B cell (primary cell): Measurements from ENCODE around the gene RASA3. TPM values are rescaled to one million over a fixed set of nuclear protein-coding genes. Genes with fewer than 3 reads are reported as not detected.
"Not testable (repeated sequence)": the region's sequence is repeated elsewhere in the genome, so short reads cannot be mapped to it uniquely, and the experiment has no call there.

Experiments
- ATAC-seq: fragments of 200-7000 bp; cut with Tn5 transposase; one replicate; pipeline ENCODE4 v1.10.0; 2021; ENCODE audit warnings: low read depth, mild to moderate bottlenecking, moderate number of reproducible peaks, moderate library complexity
- CTCF ChIA-PET: fragments of 350-600 bp; sonication (Branson Sonifier 250); formaldehyde crosslinking; loops from one replicate; lab custom pipeline; 2021; ENCODE audit warnings: antibody characterized with exemption, inconsistent platforms; lab: Charles Lee
- POLR2A ChIA-PET: fragments of 350-600 bp; sonication (Branson Sonifier 250); formaldehyde crosslinking; loops from one replicate; lab custom pipeline; 2021; ENCODE audit warnings: antibody characterized with exemption; lab: Charles Lee
- DNase-seq: peaks from one replicate; pipeline ENCODE4 v3.0.0; 2013
- H2AFZ ChIP-seq: 2 replicates; pipeline ENCODE4 v1.6.1; 2012; ENCODE audit warnings: mild to moderate bottlenecking, low read depth, low read length; ENCODE audit not compliant: insufficient read depth, poor library complexity, severe bottlenecking
- H3K27ac ChIP-seq, 2 donors: 1 replicate in 1 of 2; 2 replicates in 1 of 2; pipeline ENCODE4 v1.5.1; 2012 to 2013; ENCODE audit warnings: low read length in 2 of 2, mild to moderate bottlenecking in 2 of 2, moderate library complexity in 1 of 2
- H3K27me3 ChIP-seq, 4 experiments: fragments of 200-600 bp in 1 of 4; sonication (generic) in 1 of 4; replicated peaks in 1 of 4; 1 replicate in 2 of 4; 2 replicates in 2 of 4; pipeline versions ENCODE4 v1.6.1 to v1.7.0; 2013 to 2016; ENCODE audit warnings: low read length in 3 of 4, mild to moderate bottlenecking in 2 of 4, mixed read lengths in 1 of 4, moderate library complexity in 1 of 4; ENCODE audit not compliant: insufficient read depth in 4 of 4, control insufficient read depth in 3 of 4; ENCODE audit errors: control extremely low read depth in 1 of 4
- H3K36me3 ChIP-seq, 2 experiments: replicated peaks in 1 of 2; 1 replicate in 1 of 2; 2 replicates in 1 of 2; pipeline versions ENCODE4 v1.6.1 to v1.7.1; 2013; ENCODE audit warnings: low read length in 1 of 2; ENCODE audit not compliant: insufficient read depth in 2 of 2, control insufficient read depth in 1 of 2; ENCODE audit errors: control extremely low read depth in 1 of 2, extremely low read depth in 1 of 2
- H3K4me1 ChIP-seq, 2 donors: fragments of 200-600 bp in 1 of 2; sonication (generic) in 1 of 2; 1 replicate in 1 of 2; 2 replicates in 1 of 2; pipeline versions ENCODE4 v1.5.1 to v1.6.1; 2013 to 2017; ENCODE audit warnings: low read length in 2 of 2; ENCODE audit not compliant: control insufficient read depth in 2 of 2, insufficient read depth in 2 of 2
- H3K4me2 ChIP-seq: replicated peaks from 2 replicates; pipeline ENCODE3; 2012; ENCODE audit warnings: mild to moderate bottlenecking, low read depth, low read length; ENCODE audit not compliant: poor library complexity, severe bottlenecking
- H3K4me3 ChIP-seq, 5 experiments: fragments of 200-600 bp in 1 of 5; sonication (generic) in 1 of 5; 1 replicate in 3 of 5; 2 replicates in 2 of 5; pipeline versions ENCODE4 v1.5.1 to v1.7.0; 2011 to 2016; ENCODE audit warnings: low read length in 4 of 5, mild to moderate bottlenecking in 4 of 5, low read depth in 2 of 5, control low read depth in 1 of 5, moderate library complexity in 1 of 5; ENCODE audit not compliant: insufficient read depth in 1 of 5; ENCODE audit errors: control extremely low read depth in 1 of 5, extremely low read depth in 1 of 5
- H3K79me2 ChIP-seq: fragments of 200-600 bp; sonication (generic); one replicate; pipeline ENCODE4 v1.6.0; 2016; ENCODE audit warnings: low read length; ENCODE audit not compliant: control insufficient read depth, insufficient read depth
- H3K9ac ChIP-seq: fragments of 200-600 bp; sonication (generic); 2 replicates; pipeline ENCODE4 v1.6.1; 2017; ENCODE audit warnings: mild to moderate bottlenecking, low read length, moderate library complexity
- H3K9me3 ChIP-seq, 3 donors: one replicate each; pipeline versions ENCODE4 v1.6.1 to v1.7.1; 2013; ENCODE audit warnings: low read length in 2 of 3; ENCODE audit not compliant: control insufficient read depth in 2 of 3, insufficient read depth in 1 of 3; ENCODE audit errors: control extremely low read depth in 1 of 3
- H4K20me1 ChIP-seq: 2 replicates; pipeline ENCODE4 v1.6.0; 2012; ENCODE audit warnings: mild to moderate bottlenecking, low read length; ENCODE audit not compliant: insufficient read depth, control insufficient read depth, poor library complexity, severe bottlenecking
- H3K27ac Mint-ChIP-seq: one replicate; pipeline ENCODE4 v1.8.0; 2021; ENCODE audit warnings: mixed read lengths
- H3K27me3 Mint-ChIP-seq: one replicate; pipeline ENCODE4 v1.8.0; 2021; ENCODE audit warnings: mixed read lengths
- H3K4me1 Mint-ChIP-seq: one replicate; pipeline ENCODE4 v1.8.0; 2021; ENCODE audit warnings: mixed read lengths
- H3K4me3 Mint-ChIP-seq: one replicate; pipeline ENCODE4 v1.8.0; 2021; ENCODE audit warnings: mixed read lengths
- H3K9me3 Mint-ChIP-seq: one replicate; pipeline ENCODE4 v1.8.0; 2022; ENCODE audit warnings: mixed read lengths; ENCODE audit not compliant: insufficient read depth
- EZH2 ChIP-seq: IDR thresholded peaks from 2 replicates; pipeline ENCODE4 v1.6.1; 2012; ENCODE audit warnings: borderline replicate concordance, low read depth, mild to moderate bottlenecking, moderate library complexity, low read length; ENCODE audit not compliant: insufficient read depth, poor library complexity, severe bottlenecking
- WGBS: methylation state at CpG from one replicate; pipeline ENCODE4 v1.1.5; 2013; ENCODE audit warnings: missing lambda C conversion rate; ENCODE audit not compliant: insufficient coverage; 5-methylcytosine and 5-hydroxymethylcytosine counted together
- intact Hi-C: fragments of 100-400 bp; cut with micrococcal nuclease; formaldehyde crosslinking; loops from one replicate; pipeline ENCODE4 v1.10.0; 2022
- polyA plus RNA-seq: library from polyadenylated mRNA; depleted of rRNA; stranded (reverse); fragments of >200 nt; gene quantifications from 2 replicates; pipeline ENCODE4 v1.2.3, GENCODE V29; 2012
- total RNA-seq, 2 donors: library from RNA; stranded (reverse); fragments of 120-200 nt in 1 of 2; gene quantifications; 1 replicate in 1 of 2; 2 replicates in 1 of 2; pipeline versions ENCODE4 v1.2.3 to v1.2.4, GENCODE V29; 2013 to 2022
- TF ChIP-seq, protein P1 (sequence below): fragments of 200-600 bp; IDR thresholded peaks from one replicate; pipeline ENCODE4 v1.8.0; 2022; ENCODE audit warnings: antibody characterized with exemption, mild to moderate bottlenecking

The RASA3 gene
- total and polyA plus RNA-seq, 2 donors (not counting 1 experiment from before 2014, with no cell fraction given) = 54.2 to 87.4 TPM

DNA sequence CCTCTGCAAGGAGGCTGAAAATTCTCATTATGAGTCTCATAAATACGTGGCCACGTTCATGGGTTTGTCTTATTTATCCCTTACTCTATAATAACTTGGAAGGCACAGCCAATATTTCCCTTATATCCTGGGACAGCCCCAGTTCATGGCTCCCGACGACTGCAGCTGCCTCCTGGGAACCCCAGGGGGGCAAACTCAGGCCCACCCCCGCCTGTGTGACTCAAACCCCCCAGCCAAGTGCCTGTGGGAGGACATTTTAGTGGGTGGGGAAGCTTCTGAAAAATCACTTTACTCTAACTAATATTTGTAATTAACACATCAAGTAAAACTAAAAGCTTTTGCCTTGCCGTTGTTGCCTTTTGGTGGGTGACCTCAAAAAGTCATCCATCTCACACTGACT lies 14.3 kb downstream of the RASA3 start:
- 95% methylated on average over 3 of the region's 6 CpGs for WGBS
- POLR2A ChIA-PET = no interaction called here
- Histone ChIP-seq H4K20me1 (peaks cover 92% of the 10 kb centered on the region), H3K4me1 (peaks cover 23 to 53% of the 10 kb centered on the region in 2 donors), H3K36me3 (peaks cover 2 to 18% of the 10 kb centered on the region in 2 experiments), H2AFZ (no peak overlapping the region), H3K27me3 (no peaks in the 10 kb centered on the region), H3K27ac (peak overlapping the region in 1 of 2 donors; percentile 5), H3K4me2 (no peak overlapping the region), H3K9me3 (no peaks in the 10 kb centered on the region), H3K4me3 (no peak overlapping the region), H3K9ac (no peak overlapping the region), H3K79me2 (peaks cover 78% of the 10 kb centered on the region)
- Mint-ChIP-seq H3K27ac (peak overlapping the region; percentile 74), H3K4me1 (peaks cover 50% of the 10 kb centered on the region), H3K4me3 (no peak overlapping the region), H3K27me3 (no peaks in the 10 kb centered on the region), H3K9me3 (no peaks in the 10 kb centered on the region)
- intact Hi-C loops = no loop called here
- ATAC-seq (no peak), DNase-seq (no peak)
- CTCF ChIA-PET = interaction anchor here (0.9 to 1.6 kb wide), 2 partner anchors 10 to 108 kb away, joined by 3 to 4 read pairs; no protein-coding TSS in a partner anchor
- no peak for TF ChIP-seq EZH2
- TF ChIP-seq, protein P1, sequence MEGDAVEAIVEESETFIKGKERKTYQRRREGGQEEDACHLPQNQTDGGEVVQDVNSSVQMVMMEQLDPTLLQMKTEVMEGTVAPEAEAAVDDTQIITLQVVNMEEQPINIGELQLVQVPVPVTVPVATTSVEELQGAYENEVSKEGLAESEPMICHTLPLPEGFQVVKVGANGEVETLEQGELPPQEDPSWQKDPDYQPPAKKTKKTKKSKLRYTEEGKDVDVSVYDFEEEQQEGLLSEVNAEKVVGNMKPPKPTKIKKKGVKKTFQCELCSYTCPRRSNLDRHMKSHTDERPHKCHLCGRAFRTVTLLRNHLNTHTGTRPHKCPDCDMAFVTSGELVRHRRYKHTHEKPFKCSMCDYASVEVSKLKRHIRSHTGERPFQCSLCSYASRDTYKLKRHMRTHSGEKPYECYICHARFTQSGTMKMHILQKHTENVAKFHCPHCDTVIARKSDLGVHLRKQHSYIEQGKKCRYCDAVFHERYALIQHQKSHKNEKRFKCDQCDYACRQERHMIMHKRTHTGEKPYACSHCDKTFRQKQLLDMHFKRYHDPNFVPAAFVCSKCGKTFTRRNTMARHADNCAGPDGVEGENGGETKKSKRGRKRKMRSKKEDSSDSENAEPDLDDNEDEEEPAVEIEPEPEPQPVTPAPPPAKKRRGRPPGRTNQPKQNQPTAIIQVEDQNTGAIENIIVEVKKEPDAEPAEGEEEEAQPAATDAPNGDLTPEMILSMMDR = no peak

DNA sequence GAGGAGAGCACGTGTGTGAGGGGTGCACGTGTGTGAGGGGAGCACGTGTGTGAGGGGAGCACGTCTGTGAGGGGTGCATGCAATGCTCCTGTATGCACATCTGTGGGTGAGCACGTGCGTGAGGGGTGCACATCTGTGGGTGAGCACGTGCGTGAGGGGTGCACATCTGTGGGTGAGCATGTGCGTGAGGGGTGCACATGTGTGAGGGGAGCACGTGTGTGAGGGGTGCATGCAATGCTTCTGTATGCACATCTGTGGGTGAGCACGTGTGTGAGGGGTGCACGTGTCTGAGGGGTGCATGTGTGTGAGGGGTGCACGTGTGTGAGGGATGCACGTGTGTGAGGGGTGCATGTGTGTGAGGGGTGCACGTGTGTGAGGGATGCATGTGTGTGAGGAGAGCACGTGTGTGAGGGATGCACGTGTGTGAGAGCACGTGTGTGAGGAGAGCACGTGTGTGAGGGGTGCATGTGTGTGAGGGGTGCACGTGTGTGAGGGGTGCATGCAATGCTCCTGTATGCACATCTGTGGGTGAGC lies 15.0 kb downstream of the RASA3 start:
- peaks cover 2 to 24% of the 10 kb centered on the region in 2 experiments for H3K36me3 ChIP-seq
- H3K4me2 ChIP-seq, H3K27ac ChIP-seq, H2AFZ ChIP-seq, H3K9ac ChIP-seq, H3K27me3 Mint-ChIP-seq, ATAC-seq, H3K4me3 ChIP-seq, H3K4me3 Mint-ChIP-seq, H3K9me3 ChIP-seq, POLR2A ChIA-PET, H3K9me3 Mint-ChIP-seq, DNase-seq, intact Hi-C loops, H3K27me3 ChIP-seq: not testable (repeated sequence)
- peaks cover 23 to 52% of the 10 kb centered on the region in 2 donors for H3K4me1 ChIP-seq
- 97% methylated on average over 19 of the region's 20 CpGs for WGBS
- peaks cover 49% of the 10 kb centered on the region for H3K4me1 Mint-ChIP-seq
- CTCF ChIA-PET = interaction anchor here (1.6 kb wide), 1 partner anchor 109 kb away, joined by 4 read pairs; no protein-coding TSS in a partner anchor
- H3K27ac Mint-ChIP-seq = peak overlapping the region; percentile 74
- H4K20me1 ChIP-seq = peaks cover 92% of the 10 kb centered on the region
- peaks cover 78% of the 10 kb centered on the region for H3K79me2 ChIP-seq
